Measurements from ENCODE around the gene ZGPAT.

The ZGPAT gene

GRCh38 chr20:63686492-63687321 lies 21.1 kb upstream of the ZGPAT start:
- Mint-ChIP-seq H3K4me3 (peak overlapping the region in 1 of 2 donors; percentile 51), H3K27ac (peak overlapping the region in 1 of 2 donors; percentile 82), H3K4me1 (peaks cover 47% of the 10 kb centered on the region), H3K27me3 (no peaks in the 10 kb centered on the region), H3K9me3 (no peaks in the 10 kb centered on the region)
- ATAC-seq = peak; percentile 54
- no peak for DNase-seq

- Mint-ChIP-seq H3K27me3 (no peaks in the 10 kb centered on the region), H3K4me1 (peaks cover 43% of the 10 kb centered on the region), H3K4me3 (peak overlapping the region in 1 of 2 donors; percentile 44), H3K9me3 (no peaks in the 10 kb centered on the region), H3K27ac (peak overlapping the region in 1 of 2 donors; percentile 92)
- DNase-seq (no peak), ATAC-seq (no peak)
These were observed 20.2 kb upstream of the ZGPAT start for GRCh38 chr20:63687419-63688178.

- ATAC-seq (no peak), DNase-seq (peak in 1 of 2 donors; percentile 9)
- Mint-ChIP-seq H3K27me3 (no peaks in the 10 kb centered on the region), H3K27ac (peak overlapping the region in 1 of 2 donors; percentile 54), H3K4me3 (no peak overlapping the region), H3K4me1 (peaks cover 42% of the 10 kb centered on the region), H3K9me3 (no peaks in the 10 kb centered on the region)
These were observed 19.4 kb upstream of the ZGPAT start for GRCh38 chr20:63688228-63689045.

- Mint-ChIP-seq H3K4me1 (peaks cover 49% of the 10 kb centered on the region), H3K27ac (no peak overlapping the region), H3K4me3 (no peak overlapping the region), H3K27me3 (no peaks in the 10 kb centered on the region), H3K9me3 (no peaks in the 10 kb centered on the region)
- DNase-seq (no peak), ATAC-seq (no peak)
These were observed 18.5 kb upstream of the ZGPAT start for GRCh38 chr20:63689046-63690002.

GRCh38 chr20:63690003-63690897 lies 17.6 kb upstream of the ZGPAT start:
- Mint-ChIP-seq H3K27ac (peak overlapping the region in 1 of 2 donors; percentile 42), H3K9me3 (no peaks in the 10 kb centered on the region), H3K4me3 (no peak overlapping the region), H3K4me1 (peaks cover 41% of the 10 kb centered on the region), H3K27me3 (no peaks in the 10 kb centered on the region)
- peak; percentile 7 for ATAC-seq
- DNase-seq = no peak

GRCh38 chr20:63690898-63691710 lies 16.7 kb upstream of the ZGPAT start:
- H3K27me3 Mint-ChIP-seq = no peaks in the 10 kb centered on the region
- DNase-seq (no peak), ATAC-seq (no peak)
- peak overlapping the region in 1 of 2 donors; percentile 77 for H3K27ac Mint-ChIP-seq
- peaks cover 37% of the 10 kb centered on the region for H3K4me1 Mint-ChIP-seq
- no peaks in the 10 kb centered on the region for H3K9me3 Mint-ChIP-seq
- peak overlapping the region in 1 of 2 donors; percentile 39 for H3K4me3 Mint-ChIP-seq

- H3K4me1 Mint-ChIP-seq = peaks cover 37% of the 10 kb centered on the region
- peak overlapping the region in 1 of 2 donors; percentile 39 for H3K4me3 Mint-ChIP-seq
- ATAC-seq (no peak), DNase-seq (no peak)
- peak overlapping the region in 1 of 2 donors; percentile 77 for H3K27ac Mint-ChIP-seq
- H3K27me3 Mint-ChIP-seq = no peaks in the 10 kb centered on the region
- H3K9me3 Mint-ChIP-seq = no peaks in the 10 kb centered on the region
These were observed 16.0 kb upstream of the ZGPAT start for GRCh38 chr20:63691711-63692435.

GRCh38 chr20:63692436-63693082 lies 15.3 kb upstream of the ZGPAT start:
- Mint-ChIP-seq H3K4me1 (peaks cover 37% of the 10 kb centered on the region), H3K27ac (peak overlapping the region; percentile 19 to 94), H3K27me3 (no peaks in the 10 kb centered on the region), H3K9me3 (no peaks in the 10 kb centered on the region), H3K4me3 (no peak overlapping the region)
- DNase-seq (no peak), ATAC-seq (no peak)

- Mint-ChIP-seq H3K4me1 (peaks cover 40% of the 10 kb centered on the region), H3K4me3 (no peak overlapping the region), H3K27me3 (no peaks in the 10 kb centered on the region), H3K9me3 (no peaks in the 10 kb centered on the region), H3K27ac (peak overlapping the region in 1 of 2 donors; percentile 94)
- no peak for DNase-seq
- no peak for ATAC-seq
These were observed 14.6 kb upstream of the ZGPAT start for GRCh38 chr20:63693083-63693732.

- Mint-ChIP-seq H3K9me3 (no peaks in the 10 kb centered on the region), H3K4me1 (peaks cover 44% of the 10 kb centered on the region), H3K27ac (peak overlapping the region in 1 of 2 donors; percentile 99), H3K27me3 (no peaks in the 10 kb centered on the region), H3K4me3 (peak overlapping the region in 1 of 2 donors; percentile 61)
- DNase-seq (no peak), ATAC-seq (no peak)
These were observed 13.9 kb upstream of the ZGPAT start for GRCh38 chr20:63693733-63694583.
